GM12878 (cell line): Measurements from ENCODE around the gene PROSER3. TPM values are rescaled to one million over a fixed set of nuclear protein-coding genes. Genes with fewer than 3 reads are reported as not detected.
A peak's percentile ranks its signal among the peaks of the same experiment; 100 is the strongest.

ENCODE experiments used
- ATAC-seq: fragments of 200-7000 bp; cut with Tn5 transposase; 3 replicates; pipeline ENCODE4 v1.9.1; 2020; ENCODE audit warnings: mild to moderate bottlenecking, moderate library complexity
- BruUV-seq: library from RNA; stranded (reverse); fragments of 400-500 nt; replicated peaks from 2 replicates; lab custom pipeline; 2021; lab: Mats Ljungman, UMichigan
- CTCF ChIA-PET: fragments of 300-600 bp; sonication (Branson Sonifier 250); formaldehyde crosslinking; extraction: SDS; loops from one replicate; lab custom pipeline; 2021; ENCODE audit warnings: inconsistent platforms; lab: Yijun Ruan, JAX
- POLR2A ChIA-PET: fragments of 350-600 bp; formaldehyde crosslinking; extraction: SDS; loops from one replicate; lab custom pipeline; 2021; ENCODE audit warnings: inconsistent platforms; lab: Charles Lee
- RAD21 ChIA-PET: fragments of 300-600 bp; sonication (Branson Sonifier 250); formaldehyde crosslinking; loops from one replicate; lab custom pipeline; 2023; ENCODE audit warnings: antibody characterized with exemption; ENCODE audit not compliant: unreplicated experiment; lab: Charles Lee
- SMC1A ChIA-PET: fragments of 300-600 bp; sonication (Branson Sonifier 250); formaldehyde crosslinking; loops from one replicate; lab custom pipeline; 2023; ENCODE audit not compliant: unreplicated experiment, uncharacterized antibody; lab: Charles Lee
- DNase-seq: peaks from one replicate; pipeline ENCODE4 v3.0.0-alpha.2; 2011; ENCODE audit warnings: low read depth, low spot score
- FAIRE-seq: peaks from 3 replicates; lab custom pipeline; 2011; peaks lifted over from hg19 to GRCh38; lab: Jason Lieb, UNC
- H2AFZ ChIP-seq: 2 replicates; pipeline ENCODE4 v1.6.0; 2011; ENCODE audit warnings: low read depth, low read length, control low read depth; ENCODE audit not compliant: control insufficient read depth
- H3K27ac ChIP-seq: 2 replicates; pipeline ENCODE4 v1.5.1; 2011; ENCODE audit warnings: control low read depth; ENCODE audit not compliant: control insufficient read depth, insufficient read depth
- H3K27me3 ChIP-seq, 2 experiments: replicated peaks in 1 of 2; 2 replicates each; pipeline versions ENCODE4 v1.6.0 to v1.6.1; 2011; ENCODE audit warnings: low read length in 1 of 2; ENCODE audit not compliant: control insufficient read depth in 2 of 2, insufficient read depth in 2 of 2
- H3K36me3 ChIP-seq, 2 experiments: 2 replicates each; pipeline ENCODE4 v1.5.1; 2011; ENCODE audit warnings: low read length in 1 of 2; ENCODE audit not compliant: control insufficient read depth in 2 of 2, insufficient read depth in 2 of 2
- H3K4me1 ChIP-seq: 2 replicates; pipeline ENCODE4 v1.6.1; 2011; ENCODE audit warnings: mild to moderate bottlenecking, low read length, moderate library complexity, mixed read lengths; ENCODE audit not compliant: control insufficient read depth, insufficient read depth
- H3K4me2 ChIP-seq: 2 replicates; pipeline ENCODE4 v1.6.0; 2011; ENCODE audit warnings: control low read depth; ENCODE audit not compliant: control insufficient read depth, insufficient read depth
- H3K4me3 ChIP-seq: fragments of 200-600 bp; sonication (generic); 2 replicates; pipeline ENCODE4 v1.5.1; 2016
- H3K79me2 ChIP-seq: 2 replicates; pipeline ENCODE4 v1.6.0; 2011; ENCODE audit warnings: low read length; ENCODE audit not compliant: control insufficient read depth, insufficient read depth
- H3K9ac ChIP-seq: 2 replicates; pipeline ENCODE4 v1.8.0; 2011; ENCODE audit warnings: low read length, control low read depth, mixed read lengths; ENCODE audit not compliant: control insufficient read depth, insufficient read depth
- H3K9me3 ChIP-seq: replicated peaks from 3 replicates; pipeline ENCODE4 v1.5.1; 2011; ENCODE audit warnings: mild to moderate bottlenecking, low read length; ENCODE audit not compliant: control insufficient read depth, insufficient read depth
- H4K20me1 ChIP-seq: 2 replicates; pipeline ENCODE4 v1.6.0; 2011; ENCODE audit not compliant: control insufficient read depth, insufficient read depth
- ATF2 ChIP-seq: IDR thresholded peaks from 2 replicates; pipeline ENCODE4 v1.6.1; 2012; ENCODE audit warnings: low read length, inconsistent platforms
- BCL3 ChIP-seq: IDR thresholded peaks from 2 replicates; pipeline ENCODE4 v1.6.1; 2011; ENCODE audit warnings: borderline replicate concordance, low read depth, mild to moderate bottlenecking, moderate library complexity, low read length; ENCODE audit not compliant: insufficient read depth, poor library complexity, severe bottlenecking
- CHD4 ChIP-seq: fragments of 200-600 bp; sonication (generic); IDR thresholded peaks from 2 replicates; pipeline ENCODE4 v1.6.1; 2016; ENCODE audit warnings: mild to moderate bottlenecking
- E2F4 ChIP-seq: IDR thresholded peaks from 2 replicates; pipeline ENCODE4 v1.6.1; 2012; ENCODE audit warnings: low read depth, low read length, improper control_type of control experiment
- EP300 ChIP-seq, 2 experiments: fragments of 150-350 bp in 1 of 2; IDR thresholded peaks; 2 replicates each; pipeline ENCODE4 v1.6.1; 2011 to 2012; ENCODE audit warnings: low read depth in 2 of 2, low read length in 2 of 2, borderline replicate concordance in 1 of 2, improper control_type of control experiment in 1 of 2, inconsistent platforms in 1 of 2; ENCODE audit not compliant: control insufficient read depth in 1 of 2
- IKZF1 ChIP-seq: fragments of 450-650 bp; conservative IDR thresholded peaks from 2 replicates; pipeline ENCODE4 v1.6.1; 2017; ENCODE audit warnings: antibody characterized with exemption, mild to moderate bottlenecking
- IRF4 ChIP-seq: IDR thresholded peaks from 2 replicates; pipeline ENCODE4 v1.6.1; 2011; ENCODE audit warnings: low read depth, low read length
- JUND ChIP-seq: IDR thresholded peaks from 2 replicates; pipeline ENCODE4 v1.6.1; 2012; ENCODE audit warnings: low read depth, mild to moderate bottlenecking, low read length, improper control_type of control experiment, moderate library complexity
- MXI1 ChIP-seq: fragments of 150-350 bp; IDR thresholded peaks from 2 replicates; pipeline ENCODE4 v1.6.1; 2011; ENCODE audit warnings: low read depth, mild to moderate bottlenecking, inconsistent platforms, low read length, improper control_type of control experiment
- NBN ChIP-seq: fragments of 450-650 bp; IDR thresholded peaks from 2 replicates; pipeline ENCODE4 v1.6.1; 2016
- PAX5 ChIP-seq: IDR thresholded peaks from 2 replicates; pipeline ENCODE4 v1.6.1; 2011; ENCODE audit warnings: low read depth, low read length, borderline replicate concordance
- PAX8 ChIP-seq: fragments of 450-650 bp; IDR thresholded peaks from 2 replicates; pipeline ENCODE4 v1.6.1; 2017; ENCODE audit warnings: mild to moderate bottlenecking, moderate library complexity
- POLR2AphosphoS2 ChIP-seq: IDR thresholded peaks from 2 replicates; pipeline ENCODE4 v1.6.1; 2011; ENCODE audit warnings: low read depth, mild to moderate bottlenecking, low read length, improper control_type of control experiment, moderate library complexity
- RAD21 ChIP-seq: IDR thresholded peaks from 2 replicates; pipeline ENCODE4 v1.6.1; 2011; ENCODE audit warnings: mild to moderate bottlenecking, low read depth, low read length, moderate library complexity; ENCODE audit not compliant: insufficient read depth
- SMAD5 ChIP-seq: IDR thresholded peaks from 2 replicates; pipeline ENCODE4 v1.6.1; 2016; ENCODE audit warnings: antibody characterized with exemption, low read depth
- USF1 ChIP-seq: IDR thresholded peaks from 2 replicates; pipeline ENCODE4 v1.6.1; 2011; ENCODE audit warnings: borderline replicate concordance, low read depth, mild to moderate bottlenecking, moderate library complexity, mixed read lengths, low read length; ENCODE audit not compliant: insufficient read depth; ENCODE audit errors: extremely low read length
- ZSCAN29 ChIP-seq: fragments of 450-650 bp; IDR thresholded peaks from 2 replicates; pipeline ENCODE4 v1.6.1; 2017; ENCODE audit warnings: mild to moderate bottlenecking, moderate library complexity
- WGBS: methylation state at CpG from one replicate; pipeline ENCODE4 v1.1.6; 2016; ENCODE audit warnings: low lambda C conversion rate; ENCODE audit not compliant: insufficient replicate concordance, insufficient coverage; ENCODE audit errors: missing lambda C conversion rate; 5-methylcytosine and 5-hydroxymethylcytosine counted together
- in situ Hi-C: fragments of 300-500 bp; cut with MboI; formaldehyde crosslinking; loops from 9 replicates; pipeline ENCODE4 v1.14.3; 2018; ENCODE audit warnings: mixed read lengths
- intact Hi-C: fragments of 100-400 bp; cut with micrococcal nuclease; formaldehyde crosslinking; loops from one replicate; pipeline ENCODE4 v1.14.2; 2022; ENCODE audit not compliant: unreplicated experiment
- polyA plus RNA-seq, 11 experiments: library from polyadenylated mRNA; depleted of rRNA in 4 of 11; unstranded in 6 of 11; stranded (reverse) in 5 of 11; fragments of >200 nt; fragmentation: Nextera tagmentation in 4 of 11; fragmentation: Illumina TruSeq in 1 of 11; extraction: Ambion mirVana in 4 of 11; extraction: Trizol in 1 of 11; gene quantifications; 1 replicate in 1 of 11; 2 replicates in 10 of 11; pipeline versions ENCODE4 v1.2.1 to v1.2.3, GENCODE V29; 2011 to 2016; ENCODE audit warnings: inconsistent platforms in 2 of 11, missing spikeins in 2 of 11, low read depth in 1 of 11
- total RNA-seq, 4 experiments: library from RNA; depleted of rRNA in 3 of 4; stranded (reverse); fragments of >200 nt in 3 of 4; fragmentation: Illumina TruSeq in 1 of 4; extraction: Trizol in 1 of 4; gene quantifications; 2 replicates each; pipeline versions ENCODE4 v1.2.1 to v1.2.3, GENCODE V29; 2013 to 2021

The PROSER3 gene
- total and polyA plus RNA-seq, 10 of the 15 experiments (the other 5 are each of a cell fraction or from before 2014, with no cell fraction given): 0.85 to 25.1 (median 9.6) TPM

- TF ChIP-seq IRF4 (no peak), ATF2 (no peak), JUND (no peak), MXI1 (no peak), SMAD5 (no peak), ZSCAN29 (no peak), BCL3 (peak; percentile 50)
These were observed 18.5 kb upstream of the PROSER3 start (continued) for GRCh38 chr19:35739275-35740107.

GRCh38 chr19:35740108-35740422, 17.9 kb upstream of the PROSER3 start:
- peaks cover 13 to 25% of the 10 kb centered on the region in 2 experiments; a peak in 3 of 4 replicates for H3K36me3 ChIP-seq
- H3K9ac ChIP-seq: peak overlapping the region; percentile 57; the same call in 1 of the 2 replicates
- 1% methylated on average over 16 of the region's 16 CpGs for WGBS
- RAD21 ChIA-PET: interaction anchor here (1.0 to 2.5 kb wide), 8 partner anchors 21 to 191 kb away, joined by 4 to 18 read pairs (median 6); no protein-coding TSS in a partner anchor
- H4K20me1 ChIP-seq: no peaks in the 10 kb centered on the region
- POLR2A ChIA-PET: interaction anchor here (0.9 to 7.1 kb wide), 12 partner anchors 8 to 191 kb away, joined by 4 to 91 read pairs (median 4); partner anchors contain the start of gene LIN37
- intact Hi-C loops (loop anchor here (2.0 kb wide), 2 partner anchors 23 to 47 kb away; no protein-coding TSS in a partner anchor), in situ Hi-C loops (no loop called here)
- DNase-seq (no peak), ATAC-seq (peak; percentile 14), FAIRE-seq (no peak)
- BruUV-seq: no TSS peak
- H3K79me2 ChIP-seq: peaks cover 23% of the 10 kb centered on the region
- peak overlapping the region; percentile 83 for H3K4me3 ChIP-seq
- CTCF ChIA-PET: interaction anchor here (1.0 to 1.3 kb wide), 6 partner anchors 12 to 245 kb away, joined by 3 to 8 read pairs (median 3); no protein-coding TSS in a partner anchor
- H2AFZ ChIP-seq: peak overlapping the region; percentile 67; the same call in 1 of the 2 replicates
- peaks cover 26% of the 10 kb centered on the region for H3K4me1 ChIP-seq
- H3K4me2 ChIP-seq: peak overlapping the region; percentile 99
- SMC1A ChIA-PET: interaction anchor here (0.7 to 1.7 kb wide), 6 partner anchors 26 to 163 kb away, joined by 3 to 7 read pairs (median 4); partner anchors contain the start of gene NFKBID
- H3K9me3 ChIP-seq: no peaks in the 10 kb centered on the region
- no peaks in the 10 kb centered on the region for H3K27me3 ChIP-seq
- 0 out of 2 replicates have a peak overlapping the region, but pooled peaks have one; percentile 19 for H3K27ac ChIP-seq
- no peak for TF ChIP-seq POLR2AphosphoS2
- TF ChIP-seq RAD21: no peak
- TF ChIP-seq PAX5: no peak
- TF ChIP-seq USF1: no peak
- no peak for TF ChIP-seq IKZF1
- no peak for TF ChIP-seq EP300 (IDR thresholded peaks at IDR 0.05; ENCODE audit: borderline replicate concordance in 1 of 2, control insufficient read depth in 1 of 2, low read depth in 2 of 2, low read length in 2 of 2)
- no peak for TF ChIP-seq NBN
- TF ChIP-seq PAX8: no peak
- TF ChIP-seq SMAD5: no peak
- TF ChIP-seq CHD4: no peak
- no peak for TF ChIP-seq E2F4
